CD4-positive, alpha-beta T cell treated with Interleukin-10 for 1 hour (primary cell): ENCODE data around the gene GRIN2C.
"Not testable (repeated sequence)": the region's sequence is repeated elsewhere in the genome, so short reads cannot be mapped to it uniquely, and the experiment has no call there.

ENCODE experiments used
- DNase-seq: peaks from one replicate; pipeline ENCODE4 v3.0.0-alpha.2; 2020

The GRIN2C gene

GRCh38 chr17:74859459-74860228, at the start of gene GRIN2C:
Gene GRIN2C, minus strand, starts transcription at chr17:74859885. Its CDS starts 4,793 bp downstream, at chr17:74855092.
- peak; percentile 36 for DNase-seq

GRCh38 chr17:74909097-74909496, 49.4 kb upstream of the GRIN2C start:
- not testable (repeated sequence) for DNase-seq

DNA sequence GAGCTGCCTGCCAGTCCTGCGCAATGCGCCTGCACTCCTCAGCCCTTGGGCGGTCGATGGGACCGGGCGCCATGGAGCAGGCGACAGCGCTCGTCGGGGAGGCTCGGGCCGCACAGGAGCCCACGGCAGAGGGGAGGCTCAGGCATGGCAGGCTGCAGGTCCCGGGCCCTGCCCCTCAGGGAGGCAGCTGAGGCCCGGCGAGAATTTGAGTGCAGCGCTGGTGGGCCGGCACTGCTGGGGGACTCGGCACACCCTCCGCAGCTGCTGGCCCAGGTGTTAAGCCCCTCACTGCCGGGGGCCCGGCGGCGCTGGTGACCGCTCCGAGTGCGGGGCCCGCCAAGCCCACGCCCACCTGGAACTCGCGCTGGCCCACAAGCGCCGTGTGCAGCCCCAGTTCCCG, 47.3 kb upstream of the GRIN2C start:
- no peak for DNase-seq

DNA sequence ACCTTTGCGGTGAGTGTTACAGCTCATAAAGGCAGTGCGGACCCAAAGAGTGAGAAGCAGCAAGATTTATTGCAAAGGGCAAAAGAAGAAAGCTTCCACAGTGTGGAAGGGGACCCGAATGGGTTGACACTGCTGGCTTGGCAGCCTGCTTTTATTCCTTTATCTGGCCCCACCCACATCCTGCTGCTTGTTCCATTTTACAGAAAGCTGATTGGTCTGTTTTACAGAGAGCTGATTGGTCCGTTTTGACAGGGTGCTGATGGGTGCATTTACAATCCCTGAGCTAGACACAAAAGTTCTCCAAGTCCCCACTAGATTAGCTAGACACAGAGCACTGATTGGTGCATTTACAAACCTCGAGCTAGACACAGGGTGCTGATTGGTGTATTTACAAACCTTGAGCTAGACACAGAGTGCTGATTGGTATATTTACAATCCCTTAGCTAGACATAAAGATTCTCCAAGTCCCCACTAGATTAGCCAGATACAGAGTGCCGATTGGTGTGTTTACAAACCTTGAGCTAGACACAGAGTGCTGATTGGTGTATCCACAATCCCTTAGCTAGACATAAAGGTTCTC, 46.6 kb upstream of the GRIN2C start:
- DNase-seq, result peak; percentile 7

DNA sequence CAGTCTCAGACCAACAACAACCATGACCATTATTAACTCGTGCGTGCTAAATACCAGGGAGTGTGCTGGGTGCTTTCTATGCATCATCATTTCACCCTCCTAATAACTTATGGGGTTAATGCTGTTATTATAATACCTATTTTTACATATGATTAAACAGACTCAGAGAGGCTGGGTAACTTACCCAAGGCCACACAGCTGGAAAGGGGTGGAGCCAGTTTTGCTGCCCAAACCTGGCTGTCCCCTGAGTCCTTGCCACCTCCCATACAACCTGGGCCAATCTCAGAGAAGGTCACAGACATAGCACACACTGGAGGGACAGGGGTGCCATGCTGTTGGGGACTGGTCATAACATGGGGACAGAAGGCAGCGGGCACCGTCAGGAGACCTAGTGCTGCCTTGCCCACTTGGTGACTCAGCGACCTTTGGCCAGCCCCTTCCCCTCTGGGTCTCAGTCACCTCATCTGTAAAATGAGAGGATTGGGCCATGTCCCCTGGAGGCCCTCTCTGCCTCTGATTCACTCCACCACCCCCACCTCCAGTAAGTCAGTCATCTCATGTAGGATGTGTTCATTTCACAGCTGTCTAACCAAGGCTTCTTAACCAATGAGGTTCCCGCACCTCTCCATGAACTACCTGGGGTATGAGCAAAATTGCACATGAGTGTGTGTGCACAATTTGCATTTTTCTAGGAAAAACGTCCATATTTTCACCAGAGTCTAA, 45.2 kb upstream of the GRIN2C start:
- no peak for DNase-seq

- no peak for DNase-seq
Observed at GRCh38 chr17:74903671-74904070, 44.0 kb upstream of the GRIN2C start.

GRCh38 chr17:74903034-74903433, 43.3 kb upstream of the GRIN2C start:
- DNase-seq, result no peak

GRCh38 chr17:74901353-74902135, 41.9 kb upstream of the GRIN2C start:
- no peak for DNase-seq

GRCh38 chr17:74900208-74900607, 40.5 kb upstream of the GRIN2C start:
- DNase-seq, result no peak

GRCh38 chr17:74898376-74898946, 38.8 kb upstream of the GRIN2C start:
- DNase-seq, result no peak

- no peak for DNase-seq
Observed at GRCh38 chr17:74893936-74894671, 34.4 kb upstream of the GRIN2C start.

GRCh38 chr17:74892974-74893911, 33.6 kb upstream of the GRIN2C start, which contains the start of gene FADS6:
Gene FADS6, minus strand, starts transcription at chr17:74893633. Its CDS starts 38 bp downstream, at chr17:74893595.
- peak; percentile 7 for DNase-seq

- no peak for DNase-seq
Observed at GRCh38 chr17:74892013-74892841, 32.5 kb upstream of the GRIN2C start.

DNA sequence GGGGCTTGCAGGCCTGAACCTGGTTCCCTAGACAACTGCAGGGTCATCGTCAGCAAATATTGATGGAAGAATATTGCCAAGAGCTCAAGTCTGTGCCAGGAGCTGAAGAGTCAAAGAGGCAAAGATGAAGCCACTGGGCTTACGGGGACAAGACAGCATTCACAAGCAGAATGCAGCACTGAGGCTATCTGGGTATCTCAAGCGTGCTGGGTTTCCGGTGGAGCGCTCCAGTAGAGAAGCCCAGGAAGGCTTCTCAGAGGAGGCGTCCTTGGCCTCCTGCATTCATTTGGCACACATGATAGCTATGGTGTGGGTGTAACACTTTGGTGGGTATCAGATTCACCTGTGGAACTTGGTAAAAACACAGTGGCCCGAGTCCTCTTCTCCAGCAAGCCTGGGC, 30.9 kb upstream of the GRIN2C start:
- DNase-seq, result no peak

DNA sequence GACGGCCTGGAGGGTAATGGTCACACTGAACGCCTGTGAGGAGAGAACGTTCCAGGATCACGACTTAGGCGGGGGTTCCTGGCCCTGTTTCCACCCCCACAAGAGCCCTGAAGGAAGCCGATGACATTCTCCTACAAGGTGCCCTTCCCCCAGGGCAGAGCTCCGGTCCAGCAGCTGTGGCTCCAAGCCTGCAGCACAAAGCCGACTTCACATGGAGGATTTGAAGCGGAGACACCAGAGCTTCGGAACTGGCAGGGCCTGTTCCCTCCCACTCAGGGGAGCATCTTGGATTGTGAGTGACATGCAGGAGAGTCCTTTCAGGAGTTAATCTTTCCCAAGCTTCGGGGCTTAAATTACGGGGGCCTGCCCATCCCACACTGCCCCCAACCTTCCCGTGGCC, 28.8 kb upstream of the GRIN2C start:
- DNase-seq, result no peak

- DNase-seq, result no peak
Observed at GRCh38 chr17:74883241-74883745, 23.6 kb upstream of the GRIN2C start.

DNA sequence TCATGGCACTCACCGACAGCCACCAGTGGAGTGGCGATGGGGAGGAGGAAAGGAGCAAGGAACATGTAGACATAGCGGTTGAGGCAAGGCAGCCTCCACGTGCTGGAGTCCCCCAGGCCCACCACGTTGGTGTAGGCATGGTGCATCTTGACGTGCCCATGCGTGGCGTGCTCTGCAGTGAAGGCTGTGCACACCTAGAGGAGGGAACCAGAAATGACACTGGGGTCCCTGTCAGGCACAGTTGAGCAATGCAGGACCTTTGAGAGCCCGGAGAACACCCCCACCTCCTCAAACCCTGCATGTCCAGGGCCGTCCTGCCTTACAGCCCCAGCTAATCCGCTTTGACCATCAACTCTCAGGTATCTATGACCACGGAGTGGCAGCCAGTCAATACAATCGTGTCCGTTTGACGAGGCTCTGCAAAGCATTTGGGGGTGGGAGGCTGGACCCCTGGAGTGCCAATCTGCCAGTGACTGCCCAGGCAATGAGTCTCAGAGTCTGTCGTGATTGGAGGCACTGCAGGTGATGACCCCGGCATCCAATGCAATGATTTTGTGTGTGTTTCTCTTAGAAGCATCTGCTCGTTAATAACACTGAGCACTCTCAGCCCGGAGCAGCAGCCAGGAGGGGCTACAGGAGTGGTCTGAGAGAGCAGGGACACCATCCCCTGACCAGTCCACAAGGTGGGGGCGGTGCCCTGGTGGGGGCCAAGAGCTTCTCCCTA, 23.0 kb upstream of the GRIN2C start:
- no peak for DNase-seq

- no peak for DNase-seq
Observed at GRCh38 chr17:74881073-74881472, 21.4 kb upstream of the GRIN2C start.

DNA sequence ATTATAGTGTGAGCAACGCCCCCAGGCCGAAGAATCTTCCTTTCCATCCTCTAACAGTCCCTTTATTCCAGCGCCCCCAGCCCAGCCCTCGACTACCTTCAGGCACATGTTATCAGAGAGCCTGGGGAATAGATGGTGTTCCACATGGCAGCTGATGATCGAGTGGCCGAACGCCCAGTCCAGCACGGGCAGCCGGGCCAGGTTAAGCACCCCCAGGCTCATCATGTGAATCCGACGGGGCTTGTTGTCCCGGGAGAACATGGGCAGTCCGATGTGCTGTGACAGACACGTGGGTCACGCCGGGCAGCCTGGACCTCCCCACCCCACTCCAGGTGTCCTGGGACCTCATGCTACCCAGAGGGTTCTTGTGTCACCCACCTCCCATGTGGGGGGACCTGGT, 19.6 kb upstream of the GRIN2C start:
- DNase-seq, result no peak
